ENCODE measurements around the gene ARHGDIB. TPM values are rescaled to one million over a fixed set of nuclear protein-coding genes. Genes with fewer than 3 reads are reported as not detected.

The ARHGDIB gene
- total RNA-seq, 1 experiment from 2014 or later = 1.6 TPM

DNA sequence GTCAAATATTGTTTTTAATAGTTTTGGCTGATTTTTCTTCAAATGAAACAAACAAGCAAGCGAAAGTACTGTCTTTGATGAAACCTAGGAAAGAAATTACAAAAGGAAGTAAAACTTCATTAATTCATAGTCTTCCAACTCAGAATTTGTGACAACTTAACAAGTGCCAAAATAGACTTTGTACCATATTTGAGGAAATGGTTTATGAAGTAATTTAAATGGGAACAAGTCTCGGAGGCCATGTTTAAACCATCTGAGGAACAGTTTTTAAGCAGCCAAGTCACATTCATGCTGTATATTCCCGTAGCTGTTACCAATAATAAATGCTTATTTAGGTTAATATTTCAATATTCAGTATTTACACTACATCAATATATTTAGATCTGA is 745 bp upstream of the ARHGDIB start (continued):
- TF ChIP-seq FOXK1 (CRISPR knock-in tag; IDR thresholded peaks at IDR 0.05) = no peak

DNA sequence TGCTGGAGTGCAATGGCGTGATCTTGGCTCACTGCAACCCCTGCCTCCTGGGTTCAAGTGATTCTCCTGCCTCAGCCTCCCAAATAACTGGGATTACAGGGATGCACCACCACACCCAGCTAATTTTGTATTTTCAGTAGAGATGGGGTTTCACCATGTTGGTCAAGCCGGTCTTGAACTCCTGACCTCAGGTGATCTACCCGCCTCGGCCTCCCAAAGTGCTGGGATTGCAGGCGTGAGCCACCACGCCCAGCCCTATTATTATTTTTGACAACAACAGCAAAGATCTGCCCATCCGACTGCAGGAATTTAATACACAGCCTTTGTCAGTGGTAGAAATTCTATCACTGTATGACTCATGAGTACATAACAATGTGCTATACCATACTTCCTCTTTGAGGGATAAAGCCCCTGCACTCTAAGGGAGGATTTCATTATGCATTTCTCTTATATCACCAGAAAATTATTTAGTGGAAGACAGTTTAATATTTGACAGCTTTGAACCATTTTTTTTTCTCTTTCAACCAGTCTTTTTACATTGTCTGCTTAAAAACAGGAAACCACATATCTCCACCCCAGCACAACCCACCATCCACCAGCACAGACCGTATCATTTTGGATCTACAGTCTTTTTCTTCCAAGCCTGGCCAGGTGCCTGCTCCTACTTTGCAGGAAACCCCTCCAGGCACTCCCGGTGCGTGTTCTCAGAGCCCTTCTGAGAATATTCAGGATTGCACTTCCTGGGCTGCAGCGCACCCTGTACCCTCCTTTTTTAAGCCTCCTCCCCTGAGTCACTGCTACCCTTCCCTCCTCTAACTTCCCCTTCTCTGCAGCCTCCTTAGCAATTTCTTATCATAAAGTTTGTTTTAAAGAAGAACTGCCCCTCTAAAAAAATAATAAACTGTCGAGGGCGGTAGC is 594 bp downstream of the ARHGDIB start:
- no peaks in the 10 kb centered on the region for H3K27me3 Mint-ChIP-seq (ENCODE audit: low read depth)
- POLR2A ChIA-PET = no interaction called here
- TF ChIP-seq MYBL2 (CRISPR knock-in tag; IDR thresholded peaks at IDR 0.05) = no peak
- TF ChIP-seq TEAD1 (CRISPR knock-in tag; IDR thresholded peaks at IDR 0.05) = no peak
- no peak for TF ChIP-seq GRHL2 (CRISPR knock-in tag; IDR thresholded peaks at IDR 0.05; ENCODE audit: insufficient replicate concordance, severe bottlenecking)
- TF ChIP-seq SMAD3 (CRISPR knock-in tag; IDR thresholded peaks at IDR 0.05; ENCODE audit: borderline replicate concordance) = no peak
- no peak for TF ChIP-seq PRRX2 (CRISPR knock-in tag; IDR thresholded peaks at IDR 0.05)
- TF ChIP-seq ATF1 (CRISPR knock-in tag; IDR thresholded peaks at IDR 0.05) = no peak
- no peak for TF ChIP-seq ZNF416 (CRISPR knock-in tag; IDR thresholded peaks at IDR 0.05)
- TF ChIP-seq, protein P1, sequence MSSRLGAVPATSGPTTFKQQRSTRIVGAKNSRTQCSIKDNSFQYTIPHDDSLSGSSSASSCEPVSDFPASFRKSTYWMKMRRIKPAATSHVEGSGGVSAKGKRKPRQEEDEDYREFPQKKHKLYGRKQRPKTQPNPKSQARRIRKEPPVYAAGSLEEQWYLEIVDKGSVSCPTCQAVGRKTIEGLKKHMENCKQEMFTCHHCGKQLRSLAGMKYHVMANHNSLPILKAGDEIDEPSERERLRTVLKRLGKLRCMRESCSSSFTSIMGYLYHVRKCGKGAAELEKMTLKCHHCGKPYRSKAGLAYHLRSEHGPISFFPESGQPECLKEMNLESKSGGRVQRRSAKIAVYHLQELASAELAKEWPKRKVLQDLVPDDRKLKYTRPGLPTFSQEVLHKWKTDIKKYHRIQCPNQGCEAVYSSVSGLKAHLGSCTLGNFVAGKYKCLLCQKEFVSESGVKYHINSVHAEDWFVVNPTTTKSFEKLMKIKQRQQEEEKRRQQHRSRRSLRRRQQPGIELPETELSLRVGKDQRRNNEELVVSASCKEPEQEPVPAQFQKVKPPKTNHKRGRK (CRISPR knock-in tag; IDR thresholded peaks at IDR 0.05; ENCODE audit: borderline replicate concordance) = no peak
- CTCF ChIA-PET = no interaction called here
- 0 out of 2 replicates have a peak overlapping the region, but pooled peaks have one; percentile 18 for H3K4me3 Mint-ChIP-seq
- no peaks in the 10 kb centered on the region for H3K36me3 Mint-ChIP-seq
- DNase-seq (ENCODE audit: low spot score) (no peak), ATAC-seq (peak; percentile 73)
- H3K4me1 Mint-ChIP-seq = peaks cover 39% of the 10 kb centered on the region
- no peak overlapping the region for H3K27ac Mint-ChIP-seq
- no peaks in the 10 kb centered on the region for H3K9me3 Mint-ChIP-seq

DNA sequence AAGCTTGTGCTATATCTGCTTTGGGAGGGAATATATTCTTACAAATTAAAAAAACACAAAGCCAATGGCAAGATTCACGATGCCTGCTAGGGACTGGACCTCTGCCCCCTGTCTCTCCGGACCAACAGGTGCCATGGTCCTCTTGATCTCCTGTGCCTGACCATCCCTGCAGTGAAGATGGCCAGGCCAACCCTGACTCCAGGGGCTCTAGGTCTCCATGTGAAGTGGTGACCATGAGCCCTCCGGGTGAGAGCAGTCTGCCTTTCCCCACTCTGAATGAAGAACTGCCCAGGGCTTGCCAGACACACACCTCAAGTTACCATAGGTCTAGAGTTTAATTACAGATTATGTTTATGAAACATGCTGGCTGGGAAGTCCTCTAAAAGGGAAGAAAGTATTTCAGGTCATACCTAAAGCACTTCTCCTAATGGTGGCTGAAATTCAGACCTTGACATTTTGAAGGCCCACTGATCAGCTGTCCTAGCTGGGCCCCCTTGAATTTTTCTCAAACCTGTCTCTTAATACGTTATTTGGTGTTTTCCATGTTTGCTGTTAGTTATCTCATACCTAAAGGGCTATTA is 1.4 kb downstream of the ARHGDIB start:
- Mint-ChIP-seq H3K4me1 (peaks cover 39% of the 10 kb centered on the region), H3K27ac (no peak overlapping the region), H3K27me3 (ENCODE audit: low read depth) (no peaks in the 10 kb centered on the region), H3K9me3 (no peaks in the 10 kb centered on the region), H3K36me3 (no peaks in the 10 kb centered on the region), H3K4me3 (no peak overlapping the region)
- DNase-seq (ENCODE audit: low spot score) (no peak), ATAC-seq (no peak)
- ChIA-PET POLR2A (no interaction called here), CTCF (interaction anchor here (1.3 kb wide), 1 partner anchor 23 kb away, joined by 4 read pairs; no protein-coding TSS in a partner anchor)
- no peak for TF ChIP-seq RELA (CRISPR knock-in tag; IDR thresholded peaks at IDR 0.05; ENCODE audit: borderline replicate concordance)

DNA sequence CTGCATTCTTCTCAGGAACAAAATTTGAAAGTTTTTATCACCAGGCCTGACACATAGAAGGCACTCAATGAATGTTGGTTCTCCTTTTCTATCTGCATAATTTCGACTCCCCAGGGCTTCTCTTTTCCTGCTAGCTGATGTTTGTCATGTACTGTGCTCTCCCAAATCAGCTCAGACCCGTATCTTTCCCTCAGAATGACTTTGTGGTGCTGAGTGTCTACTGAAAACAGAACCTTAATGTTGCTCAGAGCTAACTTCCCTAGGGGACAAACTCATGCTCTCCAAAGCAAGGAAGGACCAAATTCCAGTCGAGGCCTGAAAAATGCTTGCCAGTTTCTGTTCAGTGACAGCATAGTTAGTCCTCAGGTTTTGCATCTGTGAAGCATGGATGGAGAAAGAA is 1.9 kb downstream of the ARHGDIB start:
- Mint-ChIP-seq H3K9me3 (no peaks in the 10 kb centered on the region), H3K36me3 (no peaks in the 10 kb centered on the region), H3K27ac (peak overlapping the region; percentile 51), H3K27me3 (ENCODE audit: low read depth) (no peaks in the 10 kb centered on the region), H3K4me3 (no peak overlapping the region), H3K4me1 (peaks cover 41% of the 10 kb centered on the region)
- no peak for ATAC-seq
- POLR2A ChIA-PET = no interaction called here
- DNase-seq (ENCODE audit: low spot score) = no peak
- CTCF ChIA-PET = interaction anchor here (1.3 kb wide), 1 partner anchor 23 kb away, joined by 4 read pairs; no protein-coding TSS in a partner anchor
- TF ChIP-seq SOX15 (CRISPR knock-in tag; IDR thresholded peaks at IDR 0.05) = no peak
- TF ChIP-seq GRHL2 (CRISPR knock-in tag; IDR thresholded peaks at IDR 0.05; ENCODE audit: insufficient replicate concordance, severe bottlenecking) = no peak
- TF ChIP-seq TP53 (CRISPR knock-in tag; IDR thresholded peaks at IDR 0.05) = no peak
- no peak for TF ChIP-seq NR2C2 (CRISPR knock-in tag; IDR thresholded peaks at IDR 0.05)
- TF ChIP-seq SMAD3 (CRISPR knock-in tag; IDR thresholded peaks at IDR 0.05; ENCODE audit: borderline replicate concordance) = no peak

DNA sequence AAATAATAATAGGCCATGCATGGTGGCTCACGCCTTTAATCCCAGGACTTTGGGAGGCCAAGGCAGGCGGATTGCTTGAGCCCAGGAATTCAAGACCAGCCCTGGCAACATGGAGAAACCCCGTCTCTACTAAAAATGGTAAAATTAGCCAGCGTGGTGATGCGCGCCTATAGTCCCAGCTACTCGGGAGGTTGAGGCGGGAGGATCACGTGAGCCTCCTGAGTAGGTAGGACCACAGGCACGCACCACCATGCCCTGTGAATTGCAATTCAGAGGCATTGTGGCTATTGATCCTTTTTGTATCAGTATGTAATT is 2.3 kb downstream of the ARHGDIB start:
- CTCF ChIA-PET = interaction anchor here (1.3 kb wide), 1 partner anchor 22 kb away, joined by 4 read pairs; no protein-coding TSS in a partner anchor
- POLR2A ChIA-PET = no interaction called here
- H3K9me3 Mint-ChIP-seq = no peaks in the 10 kb centered on the region

More for the DNA sequence above, 2.3 kb downstream of the ARHGDIB start:
- no peak overlapping the region for H3K4me3 Mint-ChIP-seq
- ATAC-seq (no peak), DNase-seq (ENCODE audit: low spot score) (no peak)
- TF ChIP-seq ELF4 (CRISPR knock-in tag; IDR thresholded peaks at IDR 0.05; ENCODE audit: low read depth) (no peak), JAZF1 (CRISPR knock-in tag; IDR thresholded peaks at IDR 0.05) (no peak), MYBL2 (CRISPR knock-in tag; IDR thresholded peaks at IDR 0.05) (no peak), TEAD1 (CRISPR knock-in tag; IDR thresholded peaks at IDR 0.05) (no peak), JUN (CRISPR knock-in tag; IDR thresholded peaks at IDR 0.05) (no peak), ZNF138 (CRISPR knock-in tag; conservative IDR thresholded peaks at IDR 0.05) (no peak), FOXJ3 (CRISPR knock-in tag; IDR thresholded peaks at IDR 0.05; ENCODE audit: borderline replicate concordance) (no peak), ZNF671 (CRISPR knock-in tag; IDR thresholded peaks at IDR 0.05) (no peak), SP1 (CRISPR knock-in tag; conservative IDR thresholded peaks at IDR 0.05) (no peak)
- TF ChIP-seq, protein P2, sequence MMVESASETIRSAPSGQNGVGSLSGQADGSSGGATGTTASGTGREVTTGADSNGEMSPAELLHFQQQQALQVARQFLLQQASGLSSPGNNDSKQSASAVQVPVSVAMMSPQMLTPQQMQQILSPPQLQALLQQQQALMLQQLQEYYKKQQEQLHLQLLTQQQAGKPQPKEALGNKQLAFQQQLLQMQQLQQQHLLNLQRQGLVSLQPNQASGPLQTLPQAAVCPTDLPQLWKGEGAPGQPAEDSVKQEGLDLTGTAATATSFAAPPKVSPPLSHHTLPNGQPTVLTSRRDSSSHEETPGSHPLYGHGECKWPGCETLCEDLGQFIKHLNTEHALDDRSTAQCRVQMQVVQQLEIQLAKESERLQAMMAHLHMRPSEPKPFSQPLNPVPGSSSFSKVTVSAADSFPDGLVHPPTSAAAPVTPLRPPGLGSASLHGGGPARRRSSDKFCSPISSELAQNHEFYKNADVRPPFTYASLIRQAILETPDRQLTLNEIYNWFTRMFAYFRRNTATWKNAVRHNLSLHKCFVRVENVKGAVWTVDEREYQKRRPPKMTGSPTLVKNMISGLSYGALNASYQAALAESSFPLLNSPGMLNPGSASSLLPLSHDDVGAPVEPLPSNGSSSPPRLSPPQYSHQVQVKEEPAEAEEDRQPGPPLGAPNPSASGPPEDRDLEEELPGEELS (CRISPR knock-in tag; IDR thresholded peaks at IDR 0.05) = no peak
- TF ChIP-seq, protein P3, sequence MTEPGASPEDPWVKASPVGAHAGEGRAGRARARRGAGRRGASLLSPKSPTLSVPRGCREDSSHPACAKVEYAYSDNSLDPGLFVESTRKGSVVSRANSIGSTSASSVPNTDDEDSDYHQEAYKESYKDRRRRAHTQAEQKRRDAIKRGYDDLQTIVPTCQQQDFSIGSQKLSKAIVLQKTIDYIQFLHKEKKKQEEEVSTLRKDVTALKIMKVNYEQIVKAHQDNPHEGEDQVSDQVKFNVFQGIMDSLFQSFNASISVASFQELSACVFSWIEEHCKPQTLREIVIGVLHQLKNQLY (CRISPR knock-in tag; IDR thresholded peaks at IDR 0.05) = no peak
- H3K27me3 Mint-ChIP-seq (ENCODE audit: low read depth) = no peaks in the 10 kb centered on the region
- peaks cover 42% of the 10 kb centered on the region for H3K4me1 Mint-ChIP-seq
- no peaks in the 10 kb centered on the region for H3K36me3 Mint-ChIP-seq
- no peak overlapping the region for H3K27ac Mint-ChIP-seq

Measured in WTC11 (cell line).